Fibroblast of skin of left biceps (primary cell): ENCODE data around the gene SPATS2L.

ENCODE experiments used
- DNase-seq, 2 experiments: peaks; one replicate each; pipeline ENCODE4 v3.0.0-alpha.2; 2013; ENCODE audit warnings: low read depth in 2 of 2

SPATS2L gene

GRCh38 chr2:200467806-200468681 lies 161.6 kb downstream of the SPATS2L start:
- no peak for DNase-seq

- no peak for DNase-seq
Measured at GRCh38 chr2:200469708-200470211, 163.3 kb downstream of the SPATS2L start.

GRCh38 chr2:200470230-200470629 lies 163.7 kb downstream of the SPATS2L start:
- no peak for DNase-seq

GRCh38 chr2:200471324-200471848 lies 164.9 kb downstream of the SPATS2L start:
- DNase-seq: no peak

- DNase-seq: no peak
Measured at GRCh38 chr2:200471928-200472645, 165.6 kb downstream of the SPATS2L start.

GRCh38 chr2:200472853-200473464 lies 166.5 kb downstream of the SPATS2L start:
- no peak for DNase-seq

GRCh38 chr2:200475795-200476194 lies 169.3 kb downstream of the SPATS2L start:
- no peak for DNase-seq

GRCh38 chr2:200476836-200477235 lies 170.3 kb downstream of the SPATS2L start:
- DNase-seq: no peak

GRCh38 chr2:200477667-200478131 lies 171.2 kb downstream of the SPATS2L start:
- DNase-seq: no peak

- DNase-seq: peak; percentile 42
Measured at GRCh38 chr2:200479692-200480265, 173.3 kb downstream of the SPATS2L start.

GRCh38 chr2:200482194-200482593 lies 175.7 kb downstream of the SPATS2L start:
- no peak for DNase-seq

GRCh38 chr2:200483729-200484198 lies 177.3 kb downstream of the SPATS2L start:
- DNase-seq: no peak

GRCh38 chr2:200484934-200485333 lies 178.4 kb downstream of the SPATS2L start:
- DNase-seq: no peak

- DNase-seq: no peak
Measured at GRCh38 chr2:200486529-200486928, 180.0 kb downstream of the SPATS2L start.

- no peak for DNase-seq
Measured at GRCh38 chr2:200488169-200488568, 181.7 kb downstream of the SPATS2L start.

GRCh38 chr2:200490001-200490400 lies 183.5 kb downstream of the SPATS2L start:
- no peak for DNase-seq

- no peak for DNase-seq
Measured at GRCh38 chr2:200492656-200493055, 186.2 kb downstream of the SPATS2L start.

- no peak for DNase-seq
Measured at GRCh38 chr2:200494048-200494447, 187.6 kb downstream of the SPATS2L start.

GRCh38 chr2:200496696-200497095 lies 190.2 kb downstream of the SPATS2L start:
- DNase-seq: no peak

GRCh38 chr2:200498402-200499162 lies 192.1 kb downstream of the SPATS2L start:
- DNase-seq: no peak

- DNase-seq: no peak
Measured at GRCh38 chr2:200502196-200502595, 195.7 kb downstream of the SPATS2L start.
